Stimulated activated CD4-positive, alpha-beta T cell treated with anti-CD3 and anti-CD28 coated beads, Interleukin-2, amount 100 ng/mL, for 48 hours (primary cell): ENCODE measurements around the gene CRISP1.
"Not testable (repeated sequence)": the region's sequence is repeated elsewhere in the genome, so short reads cannot be mapped to it uniquely, and the experiment has no call there.

Experiments used
- DNase-seq, 2 donors: peaks; one replicate each; pipeline ENCODE4 v3.0.0-alpha.2; 2020

The CRISP1 gene

DNA sequence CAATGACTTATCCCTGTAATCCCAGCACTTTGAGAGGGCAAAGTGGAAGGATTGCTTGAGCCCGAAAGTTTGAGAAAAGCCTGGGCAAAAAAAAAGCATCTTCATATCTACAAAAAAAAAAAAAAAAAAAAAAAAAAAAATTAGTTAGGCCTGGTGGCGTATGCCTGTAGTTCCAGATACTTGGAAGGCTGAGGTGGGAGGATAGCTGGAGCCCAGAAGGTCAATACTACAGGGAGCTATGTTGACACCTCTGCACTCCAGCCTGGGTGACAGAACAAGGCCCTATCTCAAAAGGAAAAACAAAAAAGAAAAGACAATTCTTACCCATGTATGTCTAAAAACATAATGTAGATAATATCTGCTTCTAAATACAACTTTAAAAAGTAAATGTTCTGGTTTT lies 27.2 kb downstream of the CRISP1 start:
- no peak for DNase-seq

DNA sequence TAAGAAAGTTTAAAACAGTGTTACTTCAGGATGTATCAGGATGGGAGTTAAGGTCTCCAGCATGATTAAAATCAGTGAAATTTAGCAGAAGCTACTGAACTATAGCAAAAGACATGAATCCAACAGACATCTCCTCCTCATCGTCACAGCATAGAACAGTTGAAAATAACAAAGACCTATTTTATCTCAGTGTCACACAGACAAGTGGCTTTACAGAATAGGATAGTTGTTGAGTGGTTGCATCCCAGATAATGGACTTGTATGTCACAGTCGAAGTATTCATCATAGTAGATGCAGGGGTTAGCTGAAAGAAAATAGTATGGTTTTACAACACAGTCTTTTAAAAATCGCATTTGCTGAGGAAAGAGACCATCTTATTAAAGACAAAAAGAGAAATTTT lies 31.2 kb downstream of the CRISP1 start:
- DNase-seq = no peak

DNA sequence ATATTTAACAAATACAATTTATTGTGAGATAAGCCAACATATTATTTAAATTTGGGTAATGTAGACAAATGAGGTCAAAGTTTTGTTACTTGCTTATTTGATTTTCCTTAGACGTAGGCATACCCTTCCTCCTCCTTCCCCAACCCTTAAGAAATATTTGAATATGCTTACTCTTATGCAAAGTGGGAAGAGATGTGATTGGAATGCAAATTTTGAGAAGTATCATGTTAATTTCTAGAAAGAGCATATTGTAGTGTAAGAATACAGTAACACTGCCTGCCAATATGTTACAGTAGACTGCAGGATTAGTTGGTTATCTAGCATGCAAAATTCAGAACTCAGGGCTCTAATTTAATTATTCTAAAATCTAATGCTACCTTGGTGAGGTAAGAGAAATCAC lies 32.9 kb downstream of the CRISP1 start:
- DNase-seq = no peak

DNA sequence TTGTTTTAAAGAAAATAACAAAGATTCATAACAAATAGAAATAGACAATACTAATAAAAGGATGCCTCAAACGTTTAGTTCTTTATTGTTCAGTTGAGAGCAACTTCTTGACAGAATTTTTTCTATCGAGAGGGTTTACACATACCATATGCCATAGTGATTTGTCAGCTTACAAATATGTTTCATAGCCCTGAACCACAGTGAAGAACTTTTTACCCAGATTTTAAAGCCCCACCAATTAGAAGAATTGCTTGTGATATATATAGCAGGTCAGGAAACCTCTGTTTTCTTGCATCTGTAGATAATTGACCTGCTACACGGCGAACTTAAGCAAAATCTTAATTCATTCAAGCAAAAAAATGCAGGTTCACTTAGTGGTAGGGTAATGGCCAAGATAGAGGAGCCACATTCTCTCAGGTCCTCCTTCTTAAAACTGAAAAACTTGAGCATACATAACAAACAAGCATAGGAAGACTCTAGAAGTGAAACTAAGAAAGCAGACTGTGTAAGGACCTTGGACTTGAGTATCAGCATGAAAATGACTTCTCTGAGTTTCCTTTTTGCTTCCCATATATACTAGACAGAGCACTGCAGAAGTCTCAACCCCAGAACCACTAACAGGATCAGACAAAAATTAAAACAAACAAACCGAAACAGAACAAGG lies 39.5 kb downstream of the CRISP1 start:
- no peak for DNase-seq

DNA sequence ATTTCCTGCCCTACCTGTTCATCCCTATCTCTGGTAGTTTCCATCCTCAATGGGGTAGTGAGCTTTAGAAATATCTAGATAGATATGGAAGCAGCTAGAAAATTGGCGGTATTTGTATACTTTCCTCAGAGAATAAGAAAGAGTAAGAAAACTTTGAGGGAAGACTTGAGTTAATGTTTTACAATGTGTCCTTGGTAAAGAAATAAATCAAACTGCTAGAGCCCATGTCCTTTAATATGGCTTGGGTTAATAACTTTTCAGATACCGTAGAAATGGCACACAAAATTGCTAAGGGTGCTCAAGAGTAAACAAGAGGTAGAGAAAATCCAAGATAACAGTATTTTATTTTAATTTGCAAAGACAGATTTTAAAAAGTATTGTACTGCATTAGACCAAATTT lies 51.2 kb downstream of the CRISP1 start:
- DNase-seq = no peak

DNA sequence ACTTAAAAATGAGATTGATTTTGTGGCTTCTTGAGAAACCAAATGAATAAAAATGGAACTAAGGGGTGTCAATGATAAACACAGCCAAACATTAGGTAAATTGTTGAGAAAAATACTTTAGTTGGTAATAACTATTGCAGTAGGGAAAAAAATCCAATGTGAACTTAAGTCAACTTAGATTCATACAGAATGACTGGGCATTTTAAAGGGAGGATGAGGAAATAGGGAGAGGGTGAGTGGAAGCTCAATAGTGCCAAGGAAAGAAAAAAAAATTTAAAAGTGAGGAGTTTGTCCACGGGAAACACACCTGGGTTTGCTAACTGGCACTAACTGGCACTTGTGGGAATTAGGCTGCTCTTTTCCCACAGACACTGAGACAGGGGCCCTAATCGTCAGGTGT lies 53.1 kb downstream of the CRISP1 start:
- no peak for DNase-seq

DNA sequence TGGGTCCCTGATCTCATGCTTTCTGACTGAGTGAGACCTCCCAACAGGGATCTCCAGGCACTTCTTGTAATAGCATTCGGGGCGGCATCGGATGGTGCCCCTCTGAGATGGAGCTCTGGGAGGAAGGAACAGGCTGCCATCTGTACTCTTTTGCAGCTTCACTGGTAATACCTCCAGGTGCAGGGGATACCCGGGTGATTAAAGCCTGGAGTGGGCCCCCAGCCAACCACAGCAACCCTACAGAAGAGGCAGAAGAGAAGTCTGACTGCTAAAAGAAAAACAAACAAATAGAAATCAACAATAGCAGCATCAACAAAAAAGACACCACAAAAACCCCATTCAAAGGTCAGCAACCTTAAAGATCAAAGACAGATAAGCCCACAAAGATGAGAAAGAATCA lies 60.2 kb downstream of the CRISP1 start:
- DNase-seq = no peak

DNA sequence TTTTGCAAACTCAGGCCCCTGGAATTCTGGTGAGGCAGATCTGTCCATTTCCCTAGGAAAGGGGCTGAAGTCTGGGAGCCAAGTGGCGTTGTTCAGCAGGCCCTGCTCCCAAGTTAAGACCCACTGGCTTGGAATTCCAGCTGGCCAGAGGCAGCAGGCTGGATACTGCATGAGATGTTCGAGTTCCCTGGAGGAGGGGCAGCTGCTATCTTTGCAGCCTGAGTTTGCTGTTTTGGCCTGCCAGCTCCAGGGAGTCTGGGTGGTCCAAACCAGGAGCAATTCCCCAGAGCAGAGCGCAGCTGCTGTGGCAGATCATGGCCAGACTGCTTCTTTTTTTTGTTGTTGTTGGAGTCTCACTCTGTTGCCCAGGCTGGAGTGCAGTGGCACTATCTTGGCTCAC lies 61.1 kb downstream of the CRISP1 start:
- no peak for DNase-seq

DNA sequence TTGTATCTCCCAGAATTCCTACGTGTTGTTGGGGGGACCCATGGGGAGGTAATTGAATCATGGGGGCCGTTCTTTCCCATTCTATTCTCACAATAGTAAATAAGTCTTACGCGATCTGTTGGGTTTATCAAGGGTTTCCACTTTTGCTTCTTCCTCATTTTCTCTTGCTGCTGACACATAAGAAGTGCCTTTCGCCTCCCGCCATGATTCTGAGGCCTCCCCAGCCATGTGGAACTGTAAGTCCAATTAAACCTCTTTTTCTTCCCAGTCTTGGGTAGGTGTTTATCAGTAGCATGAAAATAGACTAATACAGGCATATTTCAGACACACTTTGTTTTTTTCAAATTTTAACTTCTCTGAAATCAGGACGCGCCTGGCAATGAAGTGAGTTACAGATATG lies 64.8 kb downstream of the CRISP1 start:
- DNase-seq = no peak

DNA sequence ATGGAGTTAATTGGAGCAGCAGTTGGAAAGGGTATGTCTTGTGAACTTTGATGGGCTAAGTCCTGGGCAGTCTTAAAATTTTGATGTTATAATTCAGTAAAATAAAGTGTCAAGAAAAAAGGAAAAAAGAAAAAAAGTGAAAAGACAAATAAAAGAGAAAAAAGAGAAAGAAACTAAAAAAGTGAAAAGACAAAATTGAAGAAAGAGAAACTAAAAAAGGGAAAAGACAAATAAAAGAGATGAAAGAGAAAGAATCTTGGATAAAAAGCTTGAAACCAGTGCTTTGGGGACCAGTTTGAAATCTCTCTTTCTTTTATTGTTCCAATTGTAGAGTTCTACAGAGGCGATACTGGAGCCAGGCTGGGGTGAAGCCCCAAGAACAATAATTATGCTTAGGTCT lies 67.2 kb downstream of the CRISP1 start:
- DNase-seq = no peak

DNA sequence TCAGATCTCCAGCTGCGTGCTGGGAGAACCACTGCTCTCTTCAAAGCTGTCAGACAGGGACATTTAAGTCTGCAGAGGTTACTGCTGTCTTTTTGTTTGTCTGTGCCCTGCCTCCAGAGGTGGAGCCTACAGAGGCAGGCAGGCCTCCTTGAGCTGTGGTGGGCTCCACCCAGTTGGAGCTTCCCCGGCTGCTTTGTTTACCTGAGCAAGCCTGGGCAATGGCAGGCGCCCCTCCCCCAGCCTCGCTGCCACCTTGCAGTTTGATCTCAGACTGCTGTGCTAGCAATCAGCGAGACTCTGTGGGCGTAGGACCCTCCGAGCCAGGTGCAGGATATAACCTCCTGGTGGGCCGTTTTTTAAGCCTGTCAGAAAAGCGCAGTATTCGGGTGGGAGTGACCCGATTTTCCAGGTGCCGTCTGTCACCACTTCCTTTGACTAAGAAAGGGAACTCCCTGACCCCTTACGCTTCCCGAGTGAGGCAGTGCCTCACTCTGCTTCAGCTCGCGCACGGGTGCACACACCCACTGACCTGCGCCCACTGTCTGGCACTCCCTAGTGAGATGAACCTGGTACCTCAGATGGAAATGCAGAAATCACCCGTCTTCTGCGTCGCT lies 69.4 kb downstream of the CRISP1 start:
- DNase-seq = not testable (repeated sequence)

DNA sequence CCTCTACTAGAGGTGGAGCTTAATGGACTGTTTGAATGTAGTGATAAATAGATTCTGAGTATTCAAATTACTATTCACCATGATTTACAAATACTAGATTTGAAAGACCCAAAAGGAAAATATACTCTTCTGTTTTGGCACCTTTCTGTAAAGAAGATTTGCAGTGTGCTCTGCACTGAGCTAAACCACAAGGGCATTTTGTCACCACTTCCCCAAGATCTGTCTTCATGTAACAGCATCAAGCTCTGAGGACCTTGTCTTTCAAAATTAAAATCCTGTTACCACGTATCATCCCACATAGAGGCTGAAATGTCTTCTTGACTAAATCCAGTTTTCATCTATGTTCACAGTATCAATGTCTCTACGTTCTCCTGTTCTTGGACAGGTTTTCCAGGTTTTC lies 76.0 kb downstream of the CRISP1 start:
- DNase-seq = no peak

DNA sequence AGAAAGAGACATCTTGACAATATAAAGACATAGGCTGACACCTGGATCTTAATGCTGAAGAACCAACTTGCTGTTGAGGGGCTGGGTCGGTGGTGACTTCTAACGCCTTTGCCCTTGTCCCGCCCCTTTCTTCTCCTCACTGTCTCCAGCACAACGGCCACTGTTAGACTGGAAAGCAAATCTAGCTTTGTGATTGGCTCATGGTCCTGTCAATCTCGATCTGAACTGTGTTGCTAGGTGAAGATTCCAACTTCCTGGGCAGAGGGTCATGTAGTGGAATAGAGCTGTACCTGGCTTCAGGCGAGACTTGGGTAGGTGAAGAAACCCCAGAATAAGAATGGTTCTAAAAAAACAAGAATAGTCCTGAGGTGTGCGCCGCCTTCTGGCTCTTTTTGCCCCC lies 79.2 kb downstream of the CRISP1 start, which contains the start of gene PGK2:
Gene PGK2, minus strand, starts transcription at position 110 of the 400 bp plus-strand sequence. Its CDS starts 98 bp downstream, at position 12.
- no peak for DNase-seq

DNA sequence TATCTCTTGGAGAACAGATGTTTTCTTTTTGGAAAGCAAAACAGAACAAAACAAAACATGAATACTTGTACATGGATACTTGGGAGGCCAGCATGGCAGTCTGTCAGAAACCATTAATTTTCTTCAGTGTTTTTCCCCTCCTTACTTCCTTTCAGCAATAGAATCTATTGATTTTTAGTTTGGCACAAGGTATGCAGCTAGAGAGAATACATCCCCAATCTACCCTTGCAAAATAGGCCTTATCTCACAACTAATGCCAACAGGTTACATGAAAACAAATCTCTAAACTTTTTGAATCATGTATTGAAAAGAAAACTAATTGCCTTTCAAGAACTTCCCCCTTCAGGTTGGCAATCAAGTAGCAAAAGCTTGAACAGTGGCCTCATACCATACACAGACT lies 82.1 kb downstream of the CRISP1 start:
- DNase-seq = no peak
